GM10847 (cell line): ENCODE data around the gene SEMA3C.

ENCODE experiments used
- POLR2A ChIP-seq: IDR thresholded peaks from 2 replicates; pipeline ENCODE4 v1.6.1; 2011; ENCODE audit not compliant: insufficient read length; ENCODE audit errors: extremely low read depth

The SEMA3C gene

GRCh38 chr7:80881351-80881900, 37.4 kb downstream of the SEMA3C start:
- TF ChIP-seq POLR2A = no peak

GRCh38 chr7:80879849-80880248, 39.0 kb downstream of the SEMA3C start:
- no peak for TF ChIP-seq POLR2A

DNA sequence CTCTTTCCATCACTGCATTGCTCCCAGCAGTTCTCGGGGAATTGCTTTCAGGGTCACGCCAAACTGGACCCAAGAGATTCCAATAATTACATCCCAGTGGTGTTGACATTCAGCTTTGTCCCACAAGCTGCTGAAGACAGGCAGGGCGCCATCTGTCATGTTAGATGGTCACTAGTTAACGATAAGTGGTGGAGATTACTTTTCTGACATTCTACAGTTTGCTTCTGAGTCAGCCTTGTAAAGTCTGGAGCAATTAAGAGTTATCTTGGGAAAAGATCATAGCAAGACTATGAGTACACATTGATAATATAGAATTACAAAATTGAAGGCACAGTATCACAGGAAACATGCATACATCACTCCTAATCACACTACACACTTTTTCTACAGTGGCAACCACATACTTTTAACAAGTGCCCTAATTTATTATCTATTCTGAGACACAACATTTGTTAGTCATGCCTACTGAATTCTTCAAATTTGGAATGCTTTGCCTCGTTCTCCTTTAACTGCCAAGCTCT, 41.9 kb downstream of the SEMA3C start:
- no peak for TF ChIP-seq POLR2A

DNA sequence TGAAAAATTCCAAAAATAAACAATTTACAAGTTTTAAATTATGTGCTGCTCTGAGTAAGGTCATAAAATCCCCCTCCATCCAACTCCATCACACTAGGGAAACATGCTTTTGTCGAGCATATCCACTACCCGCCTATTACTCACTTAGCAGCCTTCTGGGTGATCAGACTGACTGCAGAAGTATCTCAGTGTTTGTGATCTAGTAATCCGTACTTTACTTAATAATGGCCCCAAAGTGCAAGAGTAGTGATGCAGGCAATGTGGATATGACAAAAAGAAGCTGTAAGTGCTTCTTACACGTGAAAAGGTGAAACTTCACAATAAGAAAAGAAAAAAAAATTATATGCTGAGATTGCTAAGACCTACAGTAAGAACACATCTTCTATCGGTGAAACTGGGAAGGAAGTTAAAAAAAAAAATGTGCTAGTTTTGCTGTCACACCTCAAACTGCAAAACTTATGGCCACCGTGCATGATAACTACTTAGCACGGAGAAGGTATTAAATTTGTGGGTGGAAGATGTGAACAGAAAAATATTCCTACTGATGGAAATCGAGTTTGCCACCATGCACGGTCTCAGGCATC, 43.2 kb downstream of the SEMA3C start:
- no peak for TF ChIP-seq POLR2A

DNA sequence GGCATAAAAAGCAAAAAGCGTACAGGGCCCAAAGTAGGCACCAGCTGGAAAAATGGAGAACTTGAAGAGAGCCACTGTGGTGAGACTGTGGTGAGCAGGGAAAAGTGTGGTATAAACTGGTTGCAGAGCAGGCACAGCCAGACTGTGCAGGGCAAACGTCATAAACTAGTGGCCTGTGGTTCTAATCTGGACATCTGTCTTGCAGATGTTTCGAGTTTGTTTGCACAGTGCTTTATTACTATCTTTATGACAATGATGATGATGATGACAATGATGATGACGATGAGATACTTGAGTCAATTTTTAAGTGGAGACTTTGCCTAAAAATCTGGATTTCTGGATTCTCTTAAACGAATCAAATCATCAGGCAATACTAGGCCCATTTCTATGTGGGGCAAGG, 45.7 kb downstream of the SEMA3C start:
- no peak for TF ChIP-seq POLR2A

GRCh38 chr7:80871228-80871627, 47.6 kb downstream of the SEMA3C start:
- no peak for TF ChIP-seq POLR2A

DNA sequence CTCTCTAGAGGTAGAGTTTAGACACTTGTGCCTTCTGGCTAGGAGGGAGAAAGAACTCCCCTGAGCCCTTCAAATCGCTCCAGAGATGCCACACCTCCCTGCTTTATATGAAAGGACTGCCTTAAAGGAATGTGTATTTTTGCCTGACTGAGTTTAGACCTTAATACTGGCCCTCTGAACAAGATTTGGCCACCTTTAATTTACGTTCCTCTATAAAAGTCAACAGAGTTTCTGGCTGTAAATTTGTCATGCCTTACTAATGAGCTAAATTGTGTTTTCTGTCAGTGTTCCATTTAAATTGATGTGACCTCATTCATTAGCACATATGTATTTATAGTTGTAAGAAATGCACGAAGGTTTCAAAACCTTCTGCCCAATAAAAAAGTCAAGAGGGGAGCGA, 48.0 kb downstream of the SEMA3C start:
- no peak for TF ChIP-seq POLR2A

- TF ChIP-seq POLR2A = no peak
Measured at GRCh38 chr7:80869821-80870751, 48.8 kb downstream of the SEMA3C start.

DNA sequence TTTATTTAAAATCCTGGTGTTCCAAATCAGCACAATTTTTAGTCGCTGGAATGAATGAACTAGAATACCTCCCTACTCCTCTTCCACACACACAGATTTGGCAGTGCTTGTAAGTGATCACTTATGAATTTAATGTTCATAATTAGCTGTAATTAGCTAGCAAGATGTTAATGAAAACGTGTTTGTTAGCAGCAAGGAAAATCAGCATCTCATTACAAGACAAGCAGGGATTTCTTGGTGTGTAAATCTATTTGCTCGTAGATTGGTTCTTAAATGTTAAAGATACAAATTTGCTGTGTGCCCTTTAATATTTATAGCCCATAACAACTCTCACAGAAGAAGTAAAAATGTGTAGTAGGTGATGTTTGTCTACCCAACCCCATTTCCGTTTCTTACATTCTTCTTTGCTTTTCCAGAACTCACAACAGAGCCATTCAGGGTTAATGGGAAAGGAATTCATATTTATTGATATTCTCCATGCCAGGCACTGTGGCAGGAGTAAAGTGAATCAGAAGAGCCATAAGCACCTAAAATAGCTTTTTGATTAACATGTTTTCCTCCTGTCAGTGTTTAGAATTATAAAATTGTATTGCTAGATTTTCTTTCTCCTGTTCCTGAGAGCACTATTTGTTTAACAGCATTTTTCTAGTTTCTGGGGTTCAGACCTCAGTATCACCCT, 49.6 kb downstream of the SEMA3C start:
- TF ChIP-seq POLR2A = no peak

GRCh38 chr7:80868566-80868965, 50.3 kb downstream of the SEMA3C start:
- TF ChIP-seq POLR2A = no peak

DNA sequence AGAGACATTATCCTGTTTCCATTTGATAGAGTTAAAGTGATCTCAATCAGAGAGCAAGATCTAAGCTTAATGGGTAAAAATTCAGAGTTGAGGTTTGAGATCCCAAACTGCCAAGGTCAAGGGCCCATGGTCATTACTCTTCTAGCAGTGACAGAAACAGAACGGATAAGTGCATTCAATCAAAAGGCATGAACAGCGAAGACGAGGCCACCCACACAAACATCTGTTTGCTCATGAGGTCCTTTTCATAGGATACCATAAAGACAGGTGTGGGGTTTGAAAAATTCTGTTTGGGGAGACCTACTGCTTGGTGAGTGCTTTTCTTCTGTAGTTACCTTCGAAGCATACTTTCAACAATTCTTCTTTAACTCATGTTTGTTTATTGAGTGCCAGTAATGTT, 58.3 kb downstream of the SEMA3C start:
- no peak for TF ChIP-seq POLR2A

DNA sequence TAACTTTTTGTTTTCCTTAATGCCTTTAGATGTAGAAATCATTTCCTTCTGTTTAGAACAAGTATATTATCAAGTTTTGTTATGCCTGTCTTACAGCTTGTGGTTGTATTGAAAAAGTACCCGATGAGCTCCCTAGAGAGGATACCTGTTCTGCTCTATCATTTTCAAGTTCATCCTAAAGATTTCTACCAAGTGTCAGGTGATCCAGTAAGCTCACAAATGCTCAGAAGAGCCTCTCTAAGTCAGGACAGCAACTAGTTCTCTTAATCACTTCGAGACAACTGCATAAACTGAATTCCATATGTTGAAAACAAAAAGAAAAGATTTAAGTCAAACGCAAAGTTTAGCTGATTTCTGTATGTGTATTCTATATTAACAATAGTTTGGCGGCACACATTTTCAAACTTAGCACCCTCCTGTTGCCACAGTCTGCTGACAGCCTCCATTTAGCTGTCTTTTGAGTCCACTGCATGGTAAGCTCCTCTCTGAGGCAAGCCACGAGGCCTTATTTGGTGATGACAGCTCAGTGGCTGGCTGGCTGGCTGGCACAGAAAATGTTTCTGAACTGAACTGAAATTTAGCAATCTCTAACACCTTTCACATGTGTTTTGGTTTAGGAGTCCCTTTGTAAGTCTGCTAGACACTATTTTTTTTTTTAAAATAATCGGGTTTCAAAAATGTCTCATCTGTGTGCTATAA, 59.4 kb downstream of the SEMA3C start:
- no peak for TF ChIP-seq POLR2A

- no peak for TF ChIP-seq POLR2A
Measured at GRCh38 chr7:80858141-80858903, 60.5 kb downstream of the SEMA3C start.

GRCh38 chr7:80856769-80857168, 62.1 kb downstream of the SEMA3C start:
- no peak for TF ChIP-seq POLR2A
